ENCODE measurements around the gene DBF4B. TPM values are rescaled to one million over a fixed set of nuclear protein-coding genes. Genes with fewer than 3 reads are reported as not detected.

Gene DBF4B
- total and polyA plus RNA-seq, 2 of the 13 experiments (the other 11 are each of a cell fraction or from before 2014, with no cell fraction given): 11.7 to 13.2 TPM

DNA sequence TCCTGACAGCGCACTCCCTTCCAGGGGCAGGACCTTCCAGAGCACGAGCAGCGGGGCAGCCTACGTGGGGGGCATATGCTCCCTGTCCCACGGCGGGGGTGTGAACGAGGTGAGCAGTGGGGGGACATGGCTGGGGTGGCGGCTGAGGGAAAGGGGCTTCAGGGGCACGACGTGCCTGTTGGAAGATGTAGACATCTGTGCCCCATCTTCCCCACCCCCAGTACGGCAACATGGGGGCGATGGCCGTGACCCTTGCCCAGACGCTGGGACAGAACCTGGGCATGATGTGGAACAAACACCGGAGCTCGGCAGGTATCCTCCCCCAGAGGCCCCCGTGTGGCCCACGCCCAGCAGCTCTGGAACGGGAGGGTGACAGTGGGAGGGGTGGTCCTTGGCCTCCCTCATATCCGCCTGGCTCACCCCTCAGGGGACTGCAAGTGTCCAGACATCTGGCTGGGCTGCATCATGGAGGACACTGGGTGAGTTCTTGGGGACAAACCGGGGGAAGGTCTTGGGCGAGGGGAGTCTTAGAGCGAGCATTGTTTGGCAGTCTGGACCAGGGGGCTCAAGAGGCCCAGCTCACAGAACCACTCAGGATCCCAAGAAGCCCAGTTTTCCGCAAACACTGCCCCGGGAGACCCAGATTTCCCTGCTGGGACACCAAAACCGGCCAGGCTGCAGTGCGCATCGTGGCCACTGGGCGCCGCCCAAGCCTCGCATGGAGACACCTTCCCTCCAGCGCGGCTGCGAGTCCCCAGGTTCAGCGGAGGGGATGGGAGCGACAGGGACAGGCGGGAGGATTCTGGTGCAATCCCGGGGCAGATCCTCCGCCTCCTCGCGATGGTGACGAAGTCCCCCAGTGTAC, 66.0 kb downstream of the DBF4B start (continued):
- TF ChIP-seq ZNF101 (CRISPR knock-in tag; IDR thresholded peaks at IDR 0.05; ENCODE audit: borderline replicate concordance, low read depth) (no peak), MEIS2 (CRISPR knock-in tag; IDR thresholded peaks at IDR 0.05) (0 out of 2 replicates have a peak, but pooled peaks have one; percentile 32), KAT2B (IDR thresholded peaks at IDR 0.05; ENCODE audit: borderline replicate concordance, low read depth, low read length) (no peak), KDM6A (CRISPR knock-in tag; IDR thresholded peaks at IDR 0.05; ENCODE audit: low read depth) (no peak), MTA3 (CRISPR knock-in tag; IDR thresholded peaks at IDR 0.05) (no peak), ZNF160 (CRISPR knock-in tag; IDR thresholded peaks at IDR 0.05) (no peak), ZSCAN22 (CRISPR knock-in tag; IDR thresholded peaks at IDR 0.05) (no peak), ZNF326 (CRISPR knock-in tag; IDR thresholded peaks at IDR 0.05; ENCODE audit: borderline replicate concordance) (no peak), ZNF264 (CRISPR knock-in tag; IDR thresholded peaks at IDR 0.05) (no peak), TSC22D2 (CRISPR knock-in tag; IDR thresholded peaks at IDR 0.05; ENCODE audit: borderline replicate concordance) (no peak)
- TF ChIP-seq, protein P1, sequence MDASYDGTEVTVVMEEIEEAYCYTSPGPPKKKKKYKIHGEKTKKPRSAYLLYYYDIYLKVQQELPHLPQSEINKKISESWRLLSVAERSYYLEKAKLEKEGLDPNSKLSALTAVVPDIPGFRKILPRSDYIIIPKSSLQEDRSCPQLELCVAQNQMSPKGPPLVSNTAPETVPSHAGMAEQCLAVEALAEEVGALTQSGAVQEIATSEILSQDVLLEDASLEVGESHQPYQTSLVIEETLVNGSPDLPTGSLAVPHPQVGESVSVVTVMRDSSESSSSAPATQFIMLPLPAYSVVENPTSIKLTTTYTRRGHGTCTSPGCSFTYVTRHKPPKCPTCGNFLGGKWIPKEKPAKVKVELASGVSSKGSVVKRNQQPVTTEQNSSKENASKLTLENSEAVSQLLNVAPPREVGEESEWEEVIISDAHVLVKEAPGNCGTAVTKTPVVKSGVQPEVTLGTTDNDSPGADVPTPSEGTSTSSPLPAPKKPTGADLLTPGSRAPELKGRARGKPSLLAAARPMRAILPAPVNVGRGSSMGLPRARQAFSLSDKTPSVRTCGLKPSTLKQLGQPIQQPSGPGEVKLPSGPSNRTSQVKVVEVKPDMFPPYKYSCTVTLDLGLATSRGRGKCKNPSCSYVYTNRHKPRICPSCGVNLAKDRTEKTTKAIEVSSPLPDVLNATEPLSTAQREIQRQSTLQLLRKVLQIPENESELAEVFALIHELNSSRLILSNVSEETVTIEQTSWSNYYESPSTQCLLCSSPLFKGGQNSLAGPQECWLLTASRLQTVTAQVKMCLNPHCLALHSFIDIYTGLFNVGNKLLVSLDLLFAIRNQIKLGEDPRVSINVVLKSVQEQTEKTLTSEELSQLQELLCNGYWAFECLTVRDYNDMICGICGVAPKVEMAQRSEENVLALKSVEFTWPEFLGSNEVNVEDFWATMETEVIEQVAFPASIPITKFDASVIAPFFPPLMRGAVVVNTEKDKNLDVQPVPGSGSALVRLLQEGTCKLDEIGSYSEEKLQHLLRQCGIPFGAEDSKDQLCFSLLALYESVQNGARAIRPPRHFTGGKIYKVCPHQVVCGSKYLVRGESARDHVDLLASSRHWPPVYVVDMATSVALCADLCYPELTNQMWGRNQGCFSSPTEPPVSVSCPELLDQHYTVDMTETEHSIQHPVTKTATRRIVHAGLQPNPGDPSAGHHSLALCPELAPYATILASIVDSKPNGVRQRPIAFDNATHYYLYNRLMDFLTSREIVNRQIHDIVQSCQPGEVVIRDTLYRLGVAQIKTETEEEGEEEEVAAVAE (CRISPR knock-in tag; IDR thresholded peaks at IDR 0.05; ENCODE audit: borderline replicate concordance): 0 out of 2 replicates have a peak, but pooled peaks have one; percentile 7
- TF ChIP-seq, protein P2, sequence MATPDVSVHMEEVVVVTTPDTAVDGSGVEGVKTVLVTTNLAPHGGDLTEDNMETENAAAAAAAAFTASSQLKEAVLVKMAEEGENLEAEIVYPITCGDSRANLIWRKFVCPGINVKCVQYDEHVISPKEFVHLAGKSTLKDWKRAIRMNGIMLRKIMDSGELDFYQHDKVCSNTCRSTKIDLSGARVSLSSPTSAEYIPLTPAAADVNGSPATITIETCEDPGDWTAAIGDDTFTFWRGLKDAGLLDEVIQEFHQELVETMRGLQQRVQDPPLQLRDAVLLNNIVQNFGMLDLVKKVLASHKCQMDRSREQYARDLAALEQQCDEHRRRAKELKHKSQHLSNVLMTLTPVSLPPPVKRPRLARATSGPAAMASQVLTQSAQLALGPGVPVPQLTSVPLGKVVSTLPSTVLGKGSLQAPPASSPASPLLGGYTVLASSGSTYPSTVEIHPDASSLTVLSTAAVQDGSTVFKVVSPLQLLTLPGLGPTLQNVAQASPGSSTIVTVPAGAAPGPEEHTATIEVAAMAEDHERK (CRISPR knock-in tag; IDR thresholded peaks at IDR 0.05; ENCODE audit: low read depth): no peak
- TF ChIP-seq, protein P3, sequence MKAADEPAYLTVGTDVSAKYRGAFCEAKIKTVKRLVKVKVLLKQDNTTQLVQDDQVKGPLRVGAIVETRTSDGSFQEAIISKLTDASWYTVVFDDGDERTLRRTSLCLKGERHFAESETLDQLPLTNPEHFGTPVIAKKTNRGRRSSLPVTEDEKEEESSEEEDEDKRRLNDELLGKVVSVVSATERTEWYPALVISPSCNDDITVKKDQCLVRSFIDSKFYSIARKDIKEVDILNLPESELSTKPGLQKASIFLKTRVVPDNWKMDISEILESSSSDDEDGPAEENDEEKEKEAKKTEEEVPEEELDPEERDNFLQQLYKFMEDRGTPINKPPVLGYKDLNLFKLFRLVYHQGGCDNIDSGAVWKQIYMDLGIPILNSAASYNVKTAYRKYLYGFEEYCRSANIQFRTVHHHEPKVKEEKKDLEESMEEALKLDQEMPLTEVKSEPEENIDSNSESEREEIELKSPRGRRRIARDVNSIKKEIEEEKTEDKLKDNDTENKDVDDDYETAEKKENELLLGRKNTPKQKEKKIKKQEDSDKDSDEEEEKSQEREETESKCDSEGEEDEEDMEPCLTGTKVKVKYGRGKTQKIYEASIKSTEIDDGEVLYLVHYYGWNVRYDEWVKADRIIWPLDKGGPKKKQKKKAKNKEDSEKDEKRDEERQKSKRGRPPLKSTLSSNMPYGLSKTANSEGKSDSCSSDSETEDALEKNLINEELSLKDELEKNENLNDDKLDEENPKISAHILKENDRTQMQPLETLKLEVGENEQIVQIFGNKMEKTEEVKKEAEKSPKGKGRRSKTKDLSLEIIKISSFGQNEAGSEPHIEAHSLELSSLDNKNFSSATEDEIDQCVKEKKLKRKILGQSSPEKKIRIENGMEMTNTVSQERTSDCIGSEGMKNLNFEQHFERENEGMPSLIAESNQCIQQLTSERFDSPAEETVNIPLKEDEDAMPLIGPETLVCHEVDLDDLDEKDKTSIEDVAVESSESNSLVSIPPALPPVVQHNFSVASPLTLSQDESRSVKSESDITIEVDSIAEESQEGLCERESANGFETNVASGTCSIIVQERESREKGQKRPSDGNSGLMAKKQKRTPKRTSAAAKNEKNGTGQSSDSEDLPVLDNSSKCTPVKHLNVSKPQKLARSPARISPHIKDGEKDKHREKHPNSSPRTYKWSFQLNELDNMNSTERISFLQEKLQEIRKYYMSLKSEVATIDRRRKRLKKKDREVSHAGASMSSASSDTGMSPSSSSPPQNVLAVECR (CRISPR knock-in tag; IDR thresholded peaks at IDR 0.05; ENCODE audit: borderline replicate concordance): 0 out of 2 replicates have a peak, but pooled peaks have one; percentile 26
- TF ChIP-seq, protein P4, sequence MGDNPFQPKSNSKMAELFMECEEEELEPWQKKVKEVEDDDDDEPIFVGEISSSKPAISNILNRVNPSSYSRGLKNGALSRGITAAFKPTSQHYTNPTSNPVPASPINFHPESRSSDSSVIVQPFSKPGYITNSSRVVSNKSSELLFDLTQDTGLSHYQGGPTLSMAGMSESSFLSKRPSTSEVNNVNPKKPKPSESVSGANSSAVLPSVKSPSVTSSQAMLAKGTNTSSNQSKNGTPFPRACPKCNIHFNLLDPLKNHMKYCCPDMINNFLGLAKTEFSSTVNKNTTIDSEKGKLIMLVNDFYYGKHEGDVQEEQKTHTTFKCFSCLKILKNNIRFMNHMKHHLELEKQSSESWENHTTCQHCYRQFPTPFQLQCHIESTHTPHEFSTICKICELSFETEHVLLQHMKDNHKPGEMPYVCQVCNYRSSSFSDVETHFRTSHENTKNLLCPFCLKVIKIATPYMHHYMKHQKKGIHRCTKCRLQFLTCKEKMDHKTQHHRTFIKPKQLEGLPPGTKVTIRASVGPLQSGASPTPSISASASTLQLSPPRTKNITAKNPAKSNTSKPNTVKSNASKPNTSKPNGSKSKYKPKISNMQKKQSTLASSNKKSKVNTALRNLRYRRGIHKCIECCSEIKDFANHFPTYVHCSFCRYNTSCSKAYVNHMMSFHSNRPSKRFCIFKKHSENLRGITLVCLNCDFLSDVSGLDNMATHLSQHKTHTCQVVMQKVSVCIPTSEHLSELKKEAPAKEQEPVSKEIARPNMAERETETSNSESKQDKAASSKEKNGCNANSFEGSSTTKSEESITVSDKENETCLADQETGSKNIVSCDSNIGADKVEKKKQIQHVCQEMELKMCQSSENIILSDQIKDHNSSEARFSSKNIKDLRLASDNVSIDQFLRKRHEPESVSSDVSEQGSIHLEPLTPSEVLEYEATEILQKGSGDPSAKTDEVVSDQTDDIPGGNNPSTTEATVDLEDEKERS (CRISPR knock-in tag; IDR thresholded peaks at IDR 0.05): 0 out of 2 replicates have a peak, but pooled peaks have one; percentile 13

Data from HepG2 (cell line).